Panc1 (cell line): ENCODE measurements around the gene TMEM31. TPM values are rescaled to one million over a fixed set of nuclear protein-coding genes. Genes with fewer than 3 reads are reported as not detected.

Experiments used
- ATAC-seq: fragments of 200-7000 bp; cut with Tn5 transposase; 2 replicates; pipeline ENCODE4 v1.9.1; 2020; ENCODE audit warnings: mild to moderate bottlenecking, moderate library complexity
- BruUV-seq: library from RNA; stranded (reverse); fragments of 400-500 nt; replicated peaks from 2 replicates; lab custom pipeline; 2021; lab: Mats Ljungman, UMichigan
- CTCF ChIA-PET: fragments of 300-600 bp; sonication (Branson Sonifier 250); formaldehyde crosslinking; loops from one replicate; lab custom pipeline; 2022; ENCODE audit warnings: antibody characterized with exemption; lab: Charles Lee
- POLR2A ChIA-PET: fragments of 300-600 bp; sonication (Branson Sonifier 250); formaldehyde crosslinking; loops from one replicate; lab custom pipeline; 2022; ENCODE audit warnings: antibody characterized with exemption; lab: Charles Lee
- DNase-seq: peaks from one replicate; pipeline ENCODE4 v3.0.0-alpha.2; 2010; ENCODE audit warnings: low read depth, low spot score
- H3K27ac ChIP-seq: 2 replicates; pipeline ENCODE4 v1.5.1; 2011; ENCODE audit warnings: mild to moderate bottlenecking, low read length, inconsistent platforms
- H3K27me3 ChIP-seq: fragments of 200-500 bp; sonication (Bioruptor generic); 2 replicates; pipeline ENCODE4 v1.6.0; 2014; ENCODE audit warnings: low read length, inconsistent platforms; ENCODE audit not compliant: control insufficient read depth, insufficient read depth
- H3K36me3 ChIP-seq: fragments of 200-500 bp; sonication (Bioruptor generic); 2 replicates; pipeline ENCODE4 v1.5.1; 2014; ENCODE audit warnings: inconsistent platforms, mild to moderate bottlenecking, low read length, moderate library complexity; ENCODE audit not compliant: control insufficient read depth, insufficient read depth
- H3K4me1 ChIP-seq: 2 replicates; pipeline ENCODE4 v1.5.1; 2011; ENCODE audit warnings: inconsistent platforms, mild to moderate bottlenecking, low read length, moderate library complexity; ENCODE audit not compliant: control insufficient read depth, insufficient read depth
- H3K4me3 ChIP-seq, 2 experiments: 2 replicates each; pipeline ENCODE4 v1.5.1; 2011 to 2012; ENCODE audit warnings: low read depth in 2 of 2, low read length in 2 of 2, mild to moderate bottlenecking in 2 of 2, inconsistent platforms in 1 of 2, moderate library complexity in 1 of 2
- H3K9me3 ChIP-seq: fragments of 200-500 bp; sonication (Bioruptor generic); 2 replicates; pipeline ENCODE4 v1.5.1; 2014; ENCODE audit warnings: low read depth, mild to moderate bottlenecking, inconsistent platforms, low read length, moderate library complexity; ENCODE audit not compliant: control insufficient read depth, insufficient read depth
- POLR2AphosphoS5 ChIP-seq: IDR thresholded peaks from 2 replicates; pipeline ENCODE4 v1.6.1; 2012; ENCODE audit warnings: mild to moderate bottlenecking, low read depth, low read length, moderate library complexity
- SIN3A ChIP-seq: IDR thresholded peaks from 2 replicates; pipeline ENCODE4 v1.6.1; 2012; ENCODE audit warnings: low read depth, mild to moderate bottlenecking, low read length, moderate library complexity, borderline replicate concordance; ENCODE audit not compliant: insufficient read depth
- TCF7L2 ChIP-seq: IDR thresholded peaks from 2 replicates; pipeline ENCODE4 v1.6.1; 2011; ENCODE audit warnings: mild to moderate bottlenecking, low read depth, low read length, inconsistent platforms
- in situ Hi-C: cut with HindIII; loops from 2 replicates; pipeline ENCODE4 v1.10.0; 2016; ENCODE audit warnings: low sequenced_read_pairs, low pct_unique_long_range_greater_than_20kb
- intact Hi-C: fragments of 100-400 bp; cut with micrococcal nuclease; formaldehyde crosslinking; loops from one replicate; pipeline ENCODE4 v1.10.0; 2022; ENCODE audit not compliant: unreplicated experiment
- total RNA-seq: library from RNA; stranded (reverse); gene quantifications from one replicate; pipeline ENCODE4 v1.2.1, GENCODE V29; 2021; ENCODE audit not compliant: unreplicated experiment
- TF ChIP-seq, protein P1 (sequence below): fragments of 450-650 bp; IDR thresholded peaks from 2 replicates; pipeline ENCODE4 v1.5.1; 2017; ENCODE audit warnings: mild to moderate bottlenecking
- TF ChIP-seq, protein P2 (sequence below), 2 experiments: IDR thresholded peaks; 2 replicates each; pipeline ENCODE4 v1.6.1; 2011 to 2012; ENCODE audit warnings: low read depth in 2 of 2, control low read depth in 1 of 2, low read length in 1 of 2, mild to moderate bottlenecking in 1 of 2, moderate library complexity in 1 of 2; ENCODE audit not compliant: insufficient read depth in 1 of 2

Gene TMEM31
- total RNA-seq, 1 experiment from 2014 or later = not detected

DNA sequence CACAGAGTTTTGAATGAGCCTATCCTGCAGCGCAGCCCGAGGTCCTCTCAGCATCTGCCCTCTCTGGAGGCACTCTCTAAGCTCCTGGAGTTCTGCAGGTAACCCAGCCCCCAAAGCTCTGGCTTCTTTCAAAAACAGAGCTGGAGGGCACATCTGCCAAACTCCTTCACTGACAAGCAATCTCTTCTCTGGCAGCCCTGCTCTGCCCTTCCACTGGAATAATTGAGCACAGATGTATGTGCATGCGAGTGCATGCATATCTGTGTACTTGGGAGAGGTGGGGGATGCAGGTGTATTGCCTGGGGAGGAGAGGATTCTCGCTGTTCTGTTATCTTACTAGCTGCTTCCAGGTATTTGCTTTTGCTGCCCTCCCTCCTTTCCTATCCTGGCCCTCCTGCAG is 43.7 kb downstream of the TMEM31 start:
- ChIA-PET CTCF (no interaction called here), POLR2A (no interaction called here)
- H3K36me3 ChIP-seq = no peaks in the 10 kb centered on the region
- no peaks in the 10 kb centered on the region for H3K9me3 ChIP-seq
- H3K4me1 ChIP-seq = no peaks in the 10 kb centered on the region
- no peak overlapping the region for H3K27ac ChIP-seq
- intact Hi-C loops = no loop called here
- ATAC-seq (no peak), DNase-seq (no peak)
- 0 out of 2 replicates have a peak, but pooled peaks cover 2% of the 10 kb centered on the region for H3K27me3 ChIP-seq
- in situ Hi-C loops = no loop called here
- no peak overlapping the region for H3K4me3 ChIP-seq
- TF ChIP-seq SIN3A = no peak
- no peak for TF ChIP-seq POLR2AphosphoS5
- TF ChIP-seq, protein P1, sequence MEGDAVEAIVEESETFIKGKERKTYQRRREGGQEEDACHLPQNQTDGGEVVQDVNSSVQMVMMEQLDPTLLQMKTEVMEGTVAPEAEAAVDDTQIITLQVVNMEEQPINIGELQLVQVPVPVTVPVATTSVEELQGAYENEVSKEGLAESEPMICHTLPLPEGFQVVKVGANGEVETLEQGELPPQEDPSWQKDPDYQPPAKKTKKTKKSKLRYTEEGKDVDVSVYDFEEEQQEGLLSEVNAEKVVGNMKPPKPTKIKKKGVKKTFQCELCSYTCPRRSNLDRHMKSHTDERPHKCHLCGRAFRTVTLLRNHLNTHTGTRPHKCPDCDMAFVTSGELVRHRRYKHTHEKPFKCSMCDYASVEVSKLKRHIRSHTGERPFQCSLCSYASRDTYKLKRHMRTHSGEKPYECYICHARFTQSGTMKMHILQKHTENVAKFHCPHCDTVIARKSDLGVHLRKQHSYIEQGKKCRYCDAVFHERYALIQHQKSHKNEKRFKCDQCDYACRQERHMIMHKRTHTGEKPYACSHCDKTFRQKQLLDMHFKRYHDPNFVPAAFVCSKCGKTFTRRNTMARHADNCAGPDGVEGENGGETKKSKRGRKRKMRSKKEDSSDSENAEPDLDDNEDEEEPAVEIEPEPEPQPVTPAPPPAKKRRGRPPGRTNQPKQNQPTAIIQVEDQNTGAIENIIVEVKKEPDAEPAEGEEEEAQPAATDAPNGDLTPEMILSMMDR = no peak
- TF ChIP-seq, protein P2, sequence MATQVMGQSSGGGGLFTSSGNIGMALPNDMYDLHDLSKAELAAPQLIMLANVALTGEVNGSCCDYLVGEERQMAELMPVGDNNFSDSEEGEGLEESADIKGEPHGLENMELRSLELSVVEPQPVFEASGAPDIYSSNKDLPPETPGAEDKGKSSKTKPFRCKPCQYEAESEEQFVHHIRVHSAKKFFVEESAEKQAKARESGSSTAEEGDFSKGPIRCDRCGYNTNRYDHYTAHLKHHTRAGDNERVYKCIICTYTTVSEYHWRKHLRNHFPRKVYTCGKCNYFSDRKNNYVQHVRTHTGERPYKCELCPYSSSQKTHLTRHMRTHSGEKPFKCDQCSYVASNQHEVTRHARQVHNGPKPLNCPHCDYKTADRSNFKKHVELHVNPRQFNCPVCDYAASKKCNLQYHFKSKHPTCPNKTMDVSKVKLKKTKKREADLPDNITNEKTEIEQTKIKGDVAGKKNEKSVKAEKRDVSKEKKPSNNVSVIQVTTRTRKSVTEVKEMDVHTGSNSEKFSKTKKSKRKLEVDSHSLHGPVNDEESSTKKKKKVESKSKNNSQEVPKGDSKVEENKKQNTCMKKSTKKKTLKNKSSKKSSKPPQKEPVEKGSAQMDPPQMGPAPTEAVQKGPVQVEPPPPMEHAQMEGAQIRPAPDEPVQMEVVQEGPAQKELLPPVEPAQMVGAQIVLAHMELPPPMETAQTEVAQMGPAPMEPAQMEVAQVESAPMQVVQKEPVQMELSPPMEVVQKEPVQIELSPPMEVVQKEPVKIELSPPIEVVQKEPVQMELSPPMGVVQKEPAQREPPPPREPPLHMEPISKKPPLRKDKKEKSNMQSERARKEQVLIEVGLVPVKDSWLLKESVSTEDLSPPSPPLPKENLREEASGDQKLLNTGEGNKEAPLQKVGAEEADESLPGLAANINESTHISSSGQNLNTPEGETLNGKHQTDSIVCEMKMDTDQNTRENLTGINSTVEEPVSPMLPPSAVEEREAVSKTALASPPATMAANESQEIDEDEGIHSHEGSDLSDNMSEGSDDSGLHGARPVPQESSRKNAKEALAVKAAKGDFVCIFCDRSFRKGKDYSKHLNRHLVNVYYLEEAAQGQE (IDR thresholded peaks at IDR 0.05; ENCODE audit: insufficient read depth in 1 of 2, low read depth in 2 of 2, low read length in 1 of 2) = no peak
- no peak for TF ChIP-seq TCF7L2
- BruUV-seq = no TSS peak

DNA sequence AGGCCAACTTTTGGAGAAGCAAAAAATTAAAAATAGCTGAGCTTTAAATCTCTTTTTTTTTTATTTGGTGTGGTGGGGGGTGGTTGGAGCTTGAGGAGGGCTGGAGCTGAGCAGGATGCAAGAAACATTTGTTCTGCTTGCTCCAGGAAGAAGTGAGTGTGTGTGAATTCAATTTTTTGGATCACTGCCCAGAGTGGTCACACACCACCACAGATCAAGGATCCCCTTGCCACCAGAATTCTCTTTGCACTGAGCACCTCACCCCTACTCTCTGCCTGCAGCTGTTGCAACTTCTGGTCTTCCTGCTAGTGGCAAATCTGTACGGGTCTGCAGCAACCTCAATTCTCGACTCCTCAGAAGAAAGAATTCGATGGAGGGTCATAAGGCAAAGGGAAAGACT is 46.0 kb downstream of the TMEM31 start:
- H3K4me1 ChIP-seq = no peaks in the 10 kb centered on the region
- H3K36me3 ChIP-seq = no peaks in the 10 kb centered on the region
- H3K4me3 ChIP-seq = no peak overlapping the region
- ChIA-PET POLR2A (no interaction called here), CTCF (no interaction called here)
- no peaks in the 10 kb centered on the region for H3K9me3 ChIP-seq
- in situ Hi-C loops (no loop called here), intact Hi-C loops (no loop called here)
- BruUV-seq = no TSS peak
- no peak overlapping the region for H3K27ac ChIP-seq
- 0 out of 2 replicates have a peak, but pooled peaks cover 2% of the 10 kb centered on the region for H3K27me3 ChIP-seq
- ATAC-seq (no peak), DNase-seq (no peak)
- TF ChIP-seq SIN3A (no peak), POLR2AphosphoS5 (no peak), TCF7L2 (no peak)
- TF ChIP-seq, protein P2 (IDR thresholded peaks at IDR 0.05; ENCODE audit: insufficient read depth in 1 of 2, low read depth in 2 of 2, low read length in 1 of 2) = no peak
- TF ChIP-seq, protein P1 = no peak
